HEK293 (cell line): ENCODE measurements around the gene TMEM179B.
A peak's percentile ranks its signal among the peaks of the same experiment; 100 is the strongest.

ENCODE experiments used
- EGR2 ChIP-seq: fragments of 450-650 bp; formaldehyde crosslinking; IDR thresholded peaks from 2 replicates; pipeline ENCODE4 v1.5.1; 2016; ENCODE audit warnings: low read depth, missing biosample characterization, missing genetic modification characterization
- FEZF1 ChIP-seq: fragments of 450-650 bp; formaldehyde crosslinking; IDR thresholded peaks from 2 replicates; pipeline ENCODE4 v1.5.1; 2016; ENCODE audit warnings: missing biosample characterization, missing genetic modification characterization
- HOXC10 ChIP-seq: sonication (generic); formaldehyde crosslinking; IDR thresholded peaks from 2 replicates; pipeline ENCODE4 v1.8.1; 2023; ENCODE audit warnings: mild to moderate bottlenecking, missing genetic modification reagents
- KLF1 ChIP-seq: fragments of 450-650 bp; formaldehyde crosslinking; IDR thresholded peaks from 2 replicates; pipeline ENCODE4 v1.5.1; 2016; ENCODE audit warnings: missing biosample characterization, missing genetic modification characterization
- KLF10 ChIP-seq: fragments of 450-650 bp; IDR thresholded peaks from 2 replicates; pipeline ENCODE4 v1.5.1; 2018; ENCODE audit warnings: missing biosample characterization, mild to moderate bottlenecking, missing genetic modification characterization
- KLF8 ChIP-seq: fragments of 450-650 bp; formaldehyde crosslinking; IDR thresholded peaks from 2 replicates; pipeline ENCODE4 v1.5.1; 2016; ENCODE audit warnings: missing biosample characterization, missing genetic modification characterization
- PATZ1 ChIP-seq: fragments of 450-650 bp; formaldehyde crosslinking; IDR thresholded peaks from 2 replicates; pipeline ENCODE4 v1.5.1; 2016; ENCODE audit warnings: missing biosample characterization, missing genetic modification characterization
- SP3 ChIP-seq: fragments of 450-650 bp; formaldehyde crosslinking; IDR thresholded peaks from 2 replicates; pipeline ENCODE4 v1.5.1; 2016; ENCODE audit warnings: missing biosample characterization, missing genetic modification characterization
- ZBTB10 ChIP-seq: fragments of 450-650 bp; formaldehyde crosslinking; IDR thresholded peaks from 2 replicates; pipeline ENCODE4 v1.5.1; 2016; ENCODE audit warnings: missing biosample characterization, missing genetic modification characterization
- ZBTB26 ChIP-seq: fragments of 450-650 bp; formaldehyde crosslinking; optimal IDR thresholded peaks from 2 replicates; pipeline ENCODE3; 2016; ENCODE audit warnings: missing biosample characterization, mild to moderate bottlenecking, missing genetic modification characterization
- ZBTB7A ChIP-seq: fragments of 450-650 bp; formaldehyde crosslinking; IDR thresholded peaks from 2 replicates; pipeline ENCODE4 v1.5.1; 2016; ENCODE audit warnings: low read depth, missing biosample characterization, missing genetic modification characterization
- ZBTB8A ChIP-seq: fragments of 450-650 bp; formaldehyde crosslinking; IDR thresholded peaks from 2 replicates; pipeline ENCODE4 v1.5.1; 2016; ENCODE audit warnings: missing biosample characterization, missing genetic modification characterization
- ZNF169 ChIP-seq: fragments of 450-650 bp; formaldehyde crosslinking; IDR thresholded peaks from 2 replicates; pipeline ENCODE4 v1.5.1; 2016; ENCODE audit warnings: missing biosample characterization, missing genetic modification characterization
- ZNF174 ChIP-seq: fragments of 450-650 bp; formaldehyde crosslinking; IDR thresholded peaks from 2 replicates; pipeline ENCODE4 v1.5.0; 2017; ENCODE audit warnings: missing biosample characterization, mild to moderate bottlenecking, missing genetic modification characterization
- ZNF24 ChIP-seq: fragments of 450-650 bp; formaldehyde crosslinking; IDR thresholded peaks from 2 replicates; pipeline ENCODE4 v1.5.1; 2016; ENCODE audit warnings: missing biosample characterization, missing genetic modification characterization
- ZNF26 ChIP-seq: fragments of 450-650 bp; formaldehyde crosslinking; IDR thresholded peaks from 2 replicates; pipeline ENCODE4 v1.5.1; 2016; ENCODE audit warnings: missing biosample characterization, missing genetic modification characterization
- ZNF274 ChIP-seq, 2 experiments: fragments of 200-500 bp in 1 of 2; fragments of 450-650 bp in 1 of 2; sonication (Bioruptor generic) in 1 of 2; formaldehyde crosslinking in 1 of 2; IDR thresholded peaks; 2 replicates each; pipeline versions ENCODE4 v1.5.1 to v1.6.1; 2014 to 2016; ENCODE audit warnings: borderline replicate concordance in 1 of 2, inconsistent platforms in 1 of 2, low read length in 1 of 2, missing biosample characterization in 1 of 2, missing genetic modification characterization in 1 of 2
- ZNF280C ChIP-seq: fragments of 450-650 bp; formaldehyde crosslinking; IDR thresholded peaks from 2 replicates; pipeline ENCODE4 v1.5.1; 2016; ENCODE audit warnings: missing biosample characterization, missing genetic modification characterization
- ZNF324 ChIP-seq: fragments of 450-650 bp; formaldehyde crosslinking; IDR thresholded peaks from 2 replicates; pipeline ENCODE4 v1.5.1; 2016; ENCODE audit warnings: missing biosample characterization, missing genetic modification characterization
- ZNF350 ChIP-seq: fragments of 450-650 bp; formaldehyde crosslinking; IDR thresholded peaks from 2 replicates; pipeline ENCODE4 v1.5.0; 2017; ENCODE audit warnings: missing biosample characterization, mild to moderate bottlenecking, missing genetic modification characterization
- ZNF394 ChIP-seq: fragments of 450-650 bp; formaldehyde crosslinking; IDR thresholded peaks from 2 replicates; pipeline ENCODE4 v1.5.1; 2016; ENCODE audit warnings: missing biosample characterization, missing genetic modification characterization, mild to moderate bottlenecking, moderate library complexity, borderline replicate concordance
- ZNF513 ChIP-seq: fragments of 450-650 bp; IDR thresholded peaks from 2 replicates; pipeline ENCODE4 v1.5.1; 2018; ENCODE audit warnings: missing biosample characterization, missing genetic modification characterization
- ZNF76 ChIP-seq: fragments of 450-650 bp; formaldehyde crosslinking; IDR thresholded peaks from 2 replicates; pipeline ENCODE4; 2016; ENCODE audit warnings: low read depth, missing biosample characterization, missing genetic modification characterization, borderline replicate concordance
- ZNF776 ChIP-seq: fragments of 450-650 bp; formaldehyde crosslinking; IDR thresholded peaks from 2 replicates; pipeline ENCODE4 v1.5.0; 2017; ENCODE audit warnings: missing biosample characterization, missing genetic modification characterization, borderline replicate concordance
- ZSCAN5A ChIP-seq: fragments of 450-650 bp; formaldehyde crosslinking; IDR thresholded peaks from 2 replicates; pipeline ENCODE4 v1.5.1; 2016; ENCODE audit warnings: missing biosample characterization, missing genetic modification characterization

The TMEM179B gene

GRCh38 chr11:62771144-62772021 lies 15.8 kb upstream of the TMEM179B start, which contains the start of gene TAF6L (continued):
- TF ChIP-seq KLF1 (tag by site-specific recombination) (peak; percentile 80), ZBTB7A (tag by site-specific recombination) (peak; percentile 96), ZSCAN5A (tag by site-specific recombination) (0 out of 2 replicates have a peak, but pooled peaks have one; percentile 67), ZNF324 (tag by site-specific recombination) (peak; percentile 53; the same call in 1 of the 2 replicates), KLF8 (tag by site-specific recombination) (peak; percentile 85), ZNF26 (no peak), ZNF76 (tag by site-specific recombination) (peak; percentile 37; the same call in 1 of the 2 replicates), SP3 (tag by site-specific recombination) (peak; percentile 93), PATZ1 (tag by site-specific recombination) (peak; percentile 99), ZNF169 (no peak), ZNF350 (tag by site-specific recombination) (no peak), ZNF776 (tag by site-specific recombination) (no peak), KLF10 (tag by site-specific recombination) (peak; percentile 96), ZNF280C (tag by site-specific recombination) (no peak), ZNF24 (0 out of 2 replicates have a peak, but pooled peaks have one; percentile 50), HOXC10 (no peak), EGR2 (peak; percentile 88), ZNF274 (IDR thresholded peaks at IDR 0.05; ENCODE audit: low read length) (no peak), ZNF274 (tag by site-specific recombination; IDR thresholded peaks at IDR 0.05; ENCODE audit: borderline replicate concordance) (no peak), ZBTB8A (tag by site-specific recombination) (peak; percentile 45), ZNF174 (tag by site-specific recombination) (no peak), ZBTB26 (tag by site-specific recombination) (peak; percentile 83), ZBTB10 (tag by site-specific recombination) (peak; percentile 94), ZNF394 (tag by site-specific recombination) (peak; percentile 32; the same call in 1 of the 2 replicates), FEZF1 (tag by site-specific recombination) (no peak), ZNF513 (tag by site-specific recombination) (peak; percentile 38; the same call in 1 of the 2 replicates)
